ENCODE measurements around the gene DOCK2. TPM values are rescaled to one million over a fixed set of nuclear protein-coding genes. Genes with fewer than 3 reads are reported as not detected.

DOCK2 gene
- total and polyA plus RNA-seq, 2 donors (not counting 3 experiments of a cell fraction or from before 2014, with no cell fraction given): 0.62 to 4.8 TPM

- no peak for FAIRE-seq
- no TSS peak for BruUV-seq (replicated peaks)
Observed at GRCh38 chr5:170078931-170079330, 441.9 kb downstream of the DOCK2 start.

GRCh38 chr5:170080217-170080616 is 443.1 kb downstream of the DOCK2 start:
- intact Hi-C loops (cut with micrococcal nuclease): no loop called here
- Histone ChIP-seq H3K9me3 (replicated peaks; ENCODE audit: control insufficient read depth, insufficient read depth, low read length) (no peaks in the 10 kb centered on the region), H3K36me3 (ENCODE audit: control insufficient read depth in 2 of 2, extremely low read depth in 1 of 2, insufficient read depth in 2 of 2, low read length in 2 of 2) (no peaks in the 10 kb centered on the region), H3K27ac (ENCODE audit: insufficient read depth, low read depth, low read length) (no peak overlapping the region), H3K4me2 (ENCODE audit: insufficient read depth, low read length) (no peak overlapping the region), H3K79me2 (ENCODE audit: control insufficient read depth, insufficient read depth, low read length) (no peaks in the 10 kb centered on the region), H3K9me1 (replicated peaks; ENCODE audit: control insufficient read depth, extremely low read depth, insufficient read depth, low read length) (no peaks in the 10 kb centered on the region), H4K20me1 (replicated peaks; ENCODE audit: control insufficient read depth, extremely low read depth, insufficient read depth, low read length) (no peaks in the 10 kb centered on the region), H3K9ac (replicated peaks; ENCODE audit: extremely low read depth, insufficient read depth, low read length) (no peak overlapping the region), H3K27me3 (ENCODE audit: control insufficient read depth in 2 of 2, insufficient read depth in 2 of 2, low read length in 2 of 2) (peaks cover 0 to 4% of the 10 kb centered on the region in 2 experiments), H2AFZ (ENCODE audit: low read depth, low read length) (no peak overlapping the region), H3K4me1 (ENCODE audit: control insufficient read depth, extremely low read depth, insufficient read depth, low read length) (no peaks in the 10 kb centered on the region), H3K4me3 (replicated peaks in 1 of 3; ENCODE audit: insufficient read depth in 1 of 3, low read depth in 1 of 3, low read length in 3 of 3) (no peak overlapping the region)
- TF ChIP-seq MYC (IDR thresholded peaks at IDR 0.05; ENCODE audit: low read depth, low read length) (no peak), EZH2 (IDR thresholded peaks at IDR 0.05; ENCODE audit: borderline replicate concordance, low read depth, low read length, severe bottlenecking) (no peak), POLR2AphosphoS5 (IDR thresholded peaks at IDR 0.05; ENCODE audit: insufficient read depth, low read depth, low read length) (no peak), JUN (IDR thresholded peaks at IDR 0.05; ENCODE audit: borderline replicate concordance, insufficient read depth, insufficient read length, low read depth) (no peak), GATA2 (IDR thresholded peaks at IDR 0.05; ENCODE audit: insufficient read depth, insufficient read length, low read depth, low read length) (no peak), MAX (IDR thresholded peaks at IDR 0.05; ENCODE audit: insufficient read depth, insufficient read length) (no peak), FOS (IDR thresholded peaks at IDR 0.05; ENCODE audit: borderline replicate concordance, insufficient read depth, low read length) (no peak), POLR2A (IDR thresholded peaks at IDR 0.05; ENCODE audit: low read depth, low read length) (no peak), CTCF (IDR thresholded peaks at IDR 0.05; ENCODE audit: extremely low read depth in 1 of 2, insufficient read depth in 1 of 2, low read depth in 1 of 2, low read length in 2 of 2) (no peak)
- ChIA-PET POLR2A (no interaction called here), CTCF (interaction anchor here (1.6 kb wide), 1 partner anchor 9 kb away, joined by 9 read pairs; no protein-coding TSS in a partner anchor)
- FAIRE-seq (no peak), DNase-seq (ENCODE audit: low read depth, low spot score) (no peak)
- no TSS peak for BruUV-seq (replicated peaks)
- dilution Hi-C loops (cut with MboI; ENCODE audit: extremely low pct_ligation_motif_present, low sequenced_read_pairs): loop anchor here (25.0 kb wide), 1 partner anchor 107 kb away; no protein-coding TSS in a partner anchor

More at GRCh38 chr5:170078931-170079330, 441.9 kb downstream of the DOCK2 start:
- CTCF ChIA-PET: interaction anchor here (0.8 to 1.6 kb wide), 5 partner anchors 8 to 377 kb away, joined by 4 to 9 read pairs (median 4); no protein-coding TSS in a partner anchor
- intact Hi-C loops (cut with micrococcal nuclease) (no loop called here), dilution Hi-C loops (cut with MboI; ENCODE audit: extremely low pct_ligation_motif_present, low sequenced_read_pairs) (loop anchor here (25.0 kb wide), 1 partner anchor 108 kb away; no protein-coding TSS in a partner anchor)
- no peak for DNase-seq (ENCODE audit: low read depth, low spot score)
- no peaks in the 10 kb centered on the region for H4K20me1 ChIP-seq (replicated peaks; ENCODE audit: control insufficient read depth, extremely low read depth, insufficient read depth, low read length)
- H3K4me2 ChIP-seq (ENCODE audit: insufficient read depth, low read length): no peak overlapping the region
- POLR2A ChIA-PET: no interaction called here
- no peak for TF ChIP-seq JUN (IDR thresholded peaks at IDR 0.05; ENCODE audit: borderline replicate concordance, insufficient read depth, insufficient read length, low read depth)
- TF ChIP-seq MAX (IDR thresholded peaks at IDR 0.05; ENCODE audit: insufficient read depth, insufficient read length): no peak
- no peak for TF ChIP-seq GATA2 (IDR thresholded peaks at IDR 0.05; ENCODE audit: insufficient read depth, insufficient read length, low read depth, low read length)
- no peak for TF ChIP-seq EZH2 (IDR thresholded peaks at IDR 0.05; ENCODE audit: borderline replicate concordance, low read depth, low read length, severe bottlenecking)
- TF ChIP-seq POLR2A (IDR thresholded peaks at IDR 0.05; ENCODE audit: low read depth, low read length): no peak
- TF ChIP-seq POLR2AphosphoS5 (IDR thresholded peaks at IDR 0.05; ENCODE audit: insufficient read depth, low read depth, low read length): no peak
- TF ChIP-seq FOS (IDR thresholded peaks at IDR 0.05; ENCODE audit: borderline replicate concordance, insufficient read depth, low read length): no peak
- no peak for TF ChIP-seq MYC (IDR thresholded peaks at IDR 0.05; ENCODE audit: low read depth, low read length)
- no peak overlapping the region for H3K27ac ChIP-seq (ENCODE audit: insufficient read depth, low read depth, low read length)
- H2AFZ ChIP-seq (ENCODE audit: low read depth, low read length): no peak overlapping the region
- no peaks in the 10 kb centered on the region for H3K79me2 ChIP-seq (ENCODE audit: control insufficient read depth, insufficient read depth, low read length)
- no peaks in the 10 kb centered on the region for H3K4me1 ChIP-seq (ENCODE audit: control insufficient read depth, extremely low read depth, insufficient read depth, low read length)
- H3K4me3 ChIP-seq (replicated peaks in 1 of 3; ENCODE audit: insufficient read depth in 1 of 3, low read depth in 1 of 3, low read length in 3 of 3): no peak overlapping the region
- H3K9me1 ChIP-seq (replicated peaks; ENCODE audit: control insufficient read depth, extremely low read depth, insufficient read depth, low read length): no peaks in the 10 kb centered on the region
- H3K9me3 ChIP-seq (replicated peaks; ENCODE audit: control insufficient read depth, insufficient read depth, low read length): no peaks in the 10 kb centered on the region
- peaks cover 0 to 4% of the 10 kb centered on the region in 2 experiments for H3K27me3 ChIP-seq (ENCODE audit: control insufficient read depth in 2 of 2, insufficient read depth in 2 of 2, low read length in 2 of 2)
- no peak overlapping the region for H3K9ac ChIP-seq (replicated peaks; ENCODE audit: extremely low read depth, insufficient read depth, low read length)
- H3K36me3 ChIP-seq (ENCODE audit: control insufficient read depth in 2 of 2, extremely low read depth in 1 of 2, insufficient read depth in 2 of 2, low read length in 2 of 2): no peaks in the 10 kb centered on the region
